Transverse colon (tissue), 4 donors: ENCODE data around the gene GSAP.

ENCODE experiments used
- EP300 ChIP-seq: sonication (generic); formaldehyde crosslinking; IDR thresholded peaks from one replicate; pipeline ENCODE4 v1.6.1; 2017; ENCODE audit warnings: antibody characterized with exemption, low read depth
- POLR2A ChIP-seq: fragments of 450-650 bp; IDR thresholded peaks from one replicate; pipeline ENCODE4 v1.6.1; 2016; ENCODE audit warnings: antibody characterized with exemption, mild to moderate bottlenecking, moderate library complexity
- POLR2AphosphoS5 ChIP-seq, 3 donors: sonication (generic); formaldehyde crosslinking; IDR thresholded peaks; one replicate each; pipeline ENCODE4 v1.6.1; 2016; ENCODE audit warnings: antibody characterized with exemption in 3 of 3
- TF ChIP-seq, protein P1 (sequence below), 5 experiments: fragments of 200-600 bp in 3 of 5; fragments of 450-650 bp in 2 of 5; sonication (generic) in 3 of 5; IDR thresholded peaks; 1 replicate in 2 of 5; 2 replicates in 3 of 5; pipeline ENCODE4 v1.5.1; 2016 to 2017; ENCODE audit warnings: antibody characterized with exemption in 5 of 5, inconsistent platforms in 3 of 5, mild to moderate bottlenecking in 2 of 5, moderate library complexity in 1 of 5

DNA sequence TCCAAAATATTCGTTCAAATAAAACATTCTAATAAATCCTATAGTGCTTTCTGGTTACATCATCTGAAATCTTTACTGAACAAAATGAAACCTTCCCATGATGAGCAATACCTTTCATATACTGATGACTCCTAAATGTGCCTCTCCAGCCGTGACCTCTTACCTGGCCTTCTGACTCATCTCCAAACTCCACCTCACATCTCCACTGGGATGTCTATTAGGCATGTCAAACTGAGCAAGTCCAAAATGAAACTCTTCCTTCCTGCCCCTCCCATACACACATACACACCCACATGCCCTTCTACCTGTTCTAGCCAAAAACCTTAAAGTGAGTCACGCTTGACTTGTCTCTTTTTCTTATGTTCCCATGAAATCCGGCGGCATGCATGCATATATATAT, 22.9 kb downstream of the GSAP start:
- no peak for TF ChIP-seq POLR2A
- TF ChIP-seq, protein P1, sequence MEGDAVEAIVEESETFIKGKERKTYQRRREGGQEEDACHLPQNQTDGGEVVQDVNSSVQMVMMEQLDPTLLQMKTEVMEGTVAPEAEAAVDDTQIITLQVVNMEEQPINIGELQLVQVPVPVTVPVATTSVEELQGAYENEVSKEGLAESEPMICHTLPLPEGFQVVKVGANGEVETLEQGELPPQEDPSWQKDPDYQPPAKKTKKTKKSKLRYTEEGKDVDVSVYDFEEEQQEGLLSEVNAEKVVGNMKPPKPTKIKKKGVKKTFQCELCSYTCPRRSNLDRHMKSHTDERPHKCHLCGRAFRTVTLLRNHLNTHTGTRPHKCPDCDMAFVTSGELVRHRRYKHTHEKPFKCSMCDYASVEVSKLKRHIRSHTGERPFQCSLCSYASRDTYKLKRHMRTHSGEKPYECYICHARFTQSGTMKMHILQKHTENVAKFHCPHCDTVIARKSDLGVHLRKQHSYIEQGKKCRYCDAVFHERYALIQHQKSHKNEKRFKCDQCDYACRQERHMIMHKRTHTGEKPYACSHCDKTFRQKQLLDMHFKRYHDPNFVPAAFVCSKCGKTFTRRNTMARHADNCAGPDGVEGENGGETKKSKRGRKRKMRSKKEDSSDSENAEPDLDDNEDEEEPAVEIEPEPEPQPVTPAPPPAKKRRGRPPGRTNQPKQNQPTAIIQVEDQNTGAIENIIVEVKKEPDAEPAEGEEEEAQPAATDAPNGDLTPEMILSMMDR (IDR thresholded peaks at IDR 0.05), result no peak
- TF ChIP-seq POLR2AphosphoS5 (IDR thresholded peaks at IDR 0.05), result no peak
- no peak for TF ChIP-seq EP300
